Mesenchymal stem cell (in vitro differentiated cells and primary cell): ENCODE measurements around the gene CILP.
A peak's percentile ranks its signal among the peaks of the same experiment; 100 is the strongest.

ENCODE experiments used
- DNase-seq: peaks from one replicate; pipeline ENCODE4 v3.0.0-alpha.2; 2013
- H2AFZ ChIP-seq: one replicate; pipeline ENCODE4 v1.6.1; 2013; ENCODE audit warnings: low read depth, mild to moderate bottlenecking, control low read depth, inconsistent platforms, low read length, moderate library complexity
- H2AK5ac ChIP-seq: 2 replicates; pipeline ENCODE4 v1.6.1; 2013; ENCODE audit warnings: low read length, moderate library complexity, mild to moderate bottlenecking, inconsistent platforms; ENCODE audit not compliant: severe bottlenecking
- H2BK120ac ChIP-seq: one replicate; pipeline ENCODE4 v1.6.1; 2013; ENCODE audit warnings: low read depth, mild to moderate bottlenecking, inconsistent platforms, low read length, moderate library complexity
- H2BK12ac ChIP-seq, 2 experiments: one replicate each; pipeline ENCODE4 v1.6.1; 2013; ENCODE audit warnings: inconsistent platforms in 2 of 2, low read length in 2 of 2, mild to moderate bottlenecking in 2 of 2, moderate library complexity in 2 of 2, control low read depth in 1 of 2
- H2BK15ac ChIP-seq: one replicate; pipeline ENCODE4 v1.6.1; 2013; ENCODE audit warnings: mild to moderate bottlenecking, low read depth, inconsistent platforms; ENCODE audit not compliant: poor library complexity, severe bottlenecking
- H2BK5ac ChIP-seq: 2 replicates; pipeline ENCODE4 v1.6.1; 2013; ENCODE audit warnings: low read depth, mild to moderate bottlenecking, low read length, control low read depth, inconsistent platforms; ENCODE audit not compliant: poor library complexity, severe bottlenecking
- H3K14ac ChIP-seq, 2 experiments: one replicate each; pipeline ENCODE4 v1.6.1; 2013; ENCODE audit warnings: inconsistent platforms in 2 of 2, low read length in 2 of 2, control low read depth in 1 of 2, mild to moderate bottlenecking in 1 of 2, moderate library complexity in 1 of 2
- H3K18ac ChIP-seq, 2 experiments: one replicate each; pipeline ENCODE4 v1.6.1; 2013; ENCODE audit warnings: inconsistent platforms in 2 of 2, low read length in 2 of 2, control low read depth in 1 of 2, low read depth in 1 of 2, mild to moderate bottlenecking in 1 of 2
- H3K23ac ChIP-seq, 2 experiments: one replicate each; pipeline ENCODE4 v1.6.1; 2013; ENCODE audit warnings: inconsistent platforms in 2 of 2, low read length in 2 of 2, mild to moderate bottlenecking in 2 of 2, moderate library complexity in 2 of 2, control low read depth in 1 of 2
- H3K27ac ChIP-seq: 2 replicates; pipeline ENCODE4 v1.5.1; 2013; ENCODE audit warnings: mild to moderate bottlenecking, moderate library complexity, low read length, control low read depth, inconsistent platforms; ENCODE audit not compliant: poor library complexity, severe bottlenecking
- H3K27me3 ChIP-seq, 2 experiments: 2 replicates each; pipeline versions ENCODE4 v1.6.1 to v1.7.0; 2013; ENCODE audit warnings: low read length in 2 of 2, mild to moderate bottlenecking in 2 of 2, moderate library complexity in 2 of 2, control low read depth in 1 of 2, inconsistent platforms in 1 of 2; ENCODE audit not compliant: control insufficient read depth in 1 of 2, insufficient read depth in 1 of 2
- H3K36me3 ChIP-seq, 2 experiments: 2 replicates each; pipeline versions ENCODE4 v1.6.1 to v1.7.0; 2013; ENCODE audit warnings: low read length in 2 of 2, control low read depth in 1 of 2, inconsistent platforms in 1 of 2, low read depth in 1 of 2, mild to moderate bottlenecking in 1 of 2; ENCODE audit not compliant: insufficient read depth in 2 of 2, control insufficient read depth in 1 of 2
- H3K4ac ChIP-seq, 2 experiments: one replicate each; pipeline ENCODE4 v1.6.1; 2013; ENCODE audit warnings: inconsistent platforms in 2 of 2, low read length in 2 of 2, mild to moderate bottlenecking in 2 of 2, moderate library complexity in 2 of 2, control low read depth in 1 of 2, low read depth in 1 of 2
- H3K4me1 ChIP-seq: 2 replicates; pipeline ENCODE4 v1.6.1; 2013; ENCODE audit warnings: low read depth, low read length, control low read depth; ENCODE audit not compliant: control insufficient read depth, insufficient read depth
- H3K4me2 ChIP-seq: 2 replicates; pipeline ENCODE4 v1.6.1; 2013; ENCODE audit warnings: low read length, mild to moderate bottlenecking, inconsistent platforms; ENCODE audit not compliant: poor library complexity, severe bottlenecking
- H3K4me3 ChIP-seq, 2 experiments: 2 replicates each; pipeline versions ENCODE4 v1.5.1 to v1.7.0; 2013; ENCODE audit warnings: low read length in 2 of 2, mild to moderate bottlenecking in 2 of 2, control low read depth in 1 of 2, low read depth in 1 of 2; ENCODE audit not compliant: insufficient read depth in 1 of 2
- H3K79me1 ChIP-seq: replicated peaks from 2 replicates; pipeline ENCODE4 v1.6.1; 2013; ENCODE audit warnings: mild to moderate bottlenecking, control low read depth, low read length, inconsistent platforms; ENCODE audit not compliant: poor library complexity, severe bottlenecking
- H3K9ac ChIP-seq: 2 replicates; pipeline ENCODE4 v1.7.0; 2013; ENCODE audit warnings: mild to moderate bottlenecking, low read length, moderate library complexity
- H3K9me3 ChIP-seq: 2 replicates; pipeline ENCODE4 v1.7.0; 2013; ENCODE audit warnings: mild to moderate bottlenecking, low read length; ENCODE audit not compliant: control insufficient read depth
- H4K8ac ChIP-seq: one replicate; pipeline ENCODE4 v1.6.1; 2013; ENCODE audit warnings: inconsistent platforms, mild to moderate bottlenecking, low read length, moderate library complexity
- H4K91ac ChIP-seq: one replicate; pipeline ENCODE4 v1.6.1; 2013; ENCODE audit warnings: mild to moderate bottlenecking, low read length, inconsistent platforms
- WGBS: methylation state at CpG from one replicate; pipeline ENCODE4 v1.1.7; 2013; ENCODE audit warnings: mixed read lengths; 5-methylcytosine and 5-hydroxymethylcytosine counted together

CILP gene

DNA sequence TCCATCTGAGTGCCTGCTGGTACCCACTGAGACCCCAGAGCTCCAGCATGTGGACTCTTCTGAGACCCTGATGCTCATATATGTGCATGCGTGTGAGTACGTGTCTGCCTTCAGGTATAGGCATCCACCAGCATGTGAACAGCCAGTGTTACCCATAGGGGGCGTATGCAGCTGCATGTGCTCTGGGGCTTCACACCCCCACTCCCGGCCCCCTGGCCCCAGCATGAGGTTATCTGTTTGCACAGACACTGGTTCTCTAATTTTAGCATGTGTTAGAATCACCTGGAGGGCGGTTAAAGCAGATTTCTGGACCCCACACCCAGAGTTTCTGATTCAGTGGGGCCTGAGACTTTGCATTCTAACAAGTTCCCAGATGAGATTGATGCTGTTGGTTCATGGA is 824 bp upstream of the CILP start:
- Histone ChIP-seq H3K14ac (no peak overlapping the region), H3K4me2 (no peak overlapping the region), H3K4me1 (peaks cover 26% of the 10 kb centered on the region), H2BK15ac (no peak overlapping the region), H2BK120ac (no peak overlapping the region), H3K23ac (no peak overlapping the region), H4K91ac (no peak overlapping the region), H2BK5ac (no peak overlapping the region), H3K18ac (no peak overlapping the region), H3K79me1 (no peaks in the 10 kb centered on the region), H3K27me3 (no peaks in the 10 kb centered on the region), H3K9me3 (no peaks in the 10 kb centered on the region), H3K27ac (no peak overlapping the region), H4K8ac (no peak overlapping the region), H3K4ac (no peak overlapping the region), H2BK12ac (no peak overlapping the region), H2AK5ac (peak overlapping the region; percentile 84), H3K36me3 (no peaks in the 10 kb centered on the region), H2AFZ (no peak overlapping the region), H3K9ac (peak overlapping the region; percentile 7), H3K4me3 (peak overlapping the region in 1 of 2 experiments; percentile 48)
- WGBS: 82% methylated on average over 5 of the region's 5 CpGs
- DNase-seq: no peak

DNA sequence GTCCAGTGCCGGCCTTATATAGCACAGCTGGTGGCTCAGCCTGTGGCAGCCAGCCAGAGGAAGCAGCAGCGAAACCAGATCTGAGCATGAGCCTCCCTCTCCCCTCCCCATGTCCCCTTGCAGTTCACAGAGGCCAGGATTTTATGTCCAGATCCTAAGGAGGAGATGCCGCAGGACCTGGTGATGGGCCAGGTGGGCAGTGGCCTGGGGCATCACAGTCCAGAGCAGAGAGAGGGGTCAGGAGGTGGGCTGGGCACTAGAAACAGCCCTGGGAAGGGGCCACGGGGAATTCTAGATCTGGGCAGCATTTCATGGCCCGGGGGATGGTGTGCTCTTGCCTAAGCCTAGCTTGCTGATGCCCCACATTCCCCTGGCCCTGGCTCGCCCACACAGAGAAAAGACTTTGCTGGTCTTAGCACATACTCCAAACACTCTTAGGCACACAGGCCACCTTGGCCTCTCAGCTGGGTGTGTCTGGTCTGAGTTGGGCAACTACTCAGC is 259 bp upstream of the CILP start:
- 67% methylated on average over 6 of the region's 6 CpGs for WGBS
- peak overlapping the region; percentile 47 for H3K9ac ChIP-seq
- no peak overlapping the region for H2BK15ac ChIP-seq
- H2AFZ ChIP-seq: no peak overlapping the region
- no peak overlapping the region for H3K23ac ChIP-seq
- H3K4me1 ChIP-seq: peaks cover 26% of the 10 kb centered on the region
- no peak overlapping the region for H4K91ac ChIP-seq
- H2AK5ac ChIP-seq: peak overlapping the region; percentile 84
- H3K14ac ChIP-seq: no peak overlapping the region
- H2BK5ac ChIP-seq: no peak overlapping the region
- H3K4me3 ChIP-seq: peak overlapping the region in 1 of 2 experiments; percentile 48
- H2BK12ac ChIP-seq: no peak overlapping the region
- peak; percentile 33 for DNase-seq
- no peaks in the 10 kb centered on the region for H3K27me3 ChIP-seq
- no peaks in the 10 kb centered on the region for H3K9me3 ChIP-seq
- H3K36me3 ChIP-seq: no peaks in the 10 kb centered on the region
- no peak overlapping the region for H3K18ac ChIP-seq
- H3K27ac ChIP-seq: peak overlapping the region; percentile 30
- H2BK120ac ChIP-seq: no peak overlapping the region
- no peaks in the 10 kb centered on the region for H3K79me1 ChIP-seq
- peak overlapping the region; percentile 31 for H4K8ac ChIP-seq
- H3K4me2 ChIP-seq: peak overlapping the region; percentile 4
- H3K4ac ChIP-seq: no peak overlapping the region

DNA sequence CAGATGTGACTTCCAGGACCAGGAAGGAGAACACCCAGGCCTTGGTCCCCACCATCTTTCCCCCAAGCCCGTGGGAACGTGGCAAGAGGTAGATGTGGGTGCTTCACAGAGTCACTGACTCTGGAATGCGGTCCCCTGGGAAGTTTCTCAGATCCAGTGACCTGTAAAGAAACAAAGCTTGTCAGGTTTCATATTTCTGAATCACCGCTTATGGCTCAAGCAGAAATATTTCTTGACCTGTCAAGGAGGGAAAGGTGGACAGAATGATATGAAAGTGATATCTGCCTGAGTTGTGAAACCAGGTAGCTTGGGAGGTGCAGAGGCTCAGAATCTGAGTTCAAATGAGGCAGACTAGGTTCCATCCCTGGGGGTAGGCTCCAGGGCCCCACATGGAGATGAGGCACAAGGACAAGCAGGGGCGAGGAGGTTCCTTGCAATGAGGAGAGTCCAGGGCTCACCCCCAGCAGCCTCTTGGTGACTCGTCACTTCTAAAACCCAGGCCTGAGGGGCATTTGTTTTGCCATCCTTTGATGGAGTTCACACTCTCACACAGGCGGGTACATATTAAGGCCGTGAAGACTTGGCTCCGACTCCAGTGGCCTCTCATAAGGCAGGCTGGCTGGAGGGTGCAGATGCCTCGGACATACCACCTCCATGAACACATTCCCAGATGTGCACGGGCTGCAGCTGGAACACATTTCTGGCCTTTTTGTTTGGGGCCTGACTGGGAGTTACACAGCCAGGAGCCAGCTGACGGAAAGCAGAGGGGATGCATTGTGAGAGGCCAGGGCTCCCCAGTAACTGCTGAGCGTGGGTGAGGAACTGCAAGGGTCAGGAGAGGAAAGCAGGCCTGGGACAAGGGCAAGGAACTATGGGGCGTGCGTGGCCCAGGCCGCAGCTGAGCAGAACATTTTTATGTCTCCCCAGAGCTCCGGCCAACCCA is 1.3 kb downstream of the CILP start:
- no peak overlapping the region for H3K14ac ChIP-seq
- no peaks in the 10 kb centered on the region for H3K9me3 ChIP-seq
- H3K4me2 ChIP-seq: no peak overlapping the region
- H3K27ac ChIP-seq: no peak overlapping the region
- no peak overlapping the region for H2AFZ ChIP-seq
- H3K4me1 ChIP-seq: peaks cover 26% of the 10 kb centered on the region
- no peak overlapping the region for H4K8ac ChIP-seq
- 73% methylated on average over 16 of the region's 17 CpGs for WGBS
- peak overlapping the region in 1 of 2 experiments; percentile 3 for H3K4me3 ChIP-seq
- H4K91ac ChIP-seq: no peak overlapping the region
- no peak overlapping the region for H2BK12ac ChIP-seq
- no peaks in the 10 kb centered on the region for H3K79me1 ChIP-seq
- no peak overlapping the region for H2BK15ac ChIP-seq
- H2BK120ac ChIP-seq: no peak overlapping the region
- H3K36me3 ChIP-seq: no peaks in the 10 kb centered on the region
- no peaks in the 10 kb centered on the region for H3K27me3 ChIP-seq
- DNase-seq: no peak
- H3K23ac ChIP-seq: no peak overlapping the region
- H3K4ac ChIP-seq: no peak overlapping the region
- H2AK5ac ChIP-seq: peak overlapping the region; percentile 42
- no peak overlapping the region for H2BK5ac ChIP-seq
- peak overlapping the region; percentile 47 for H3K9ac ChIP-seq
- no peak overlapping the region for H3K18ac ChIP-seq

DNA sequence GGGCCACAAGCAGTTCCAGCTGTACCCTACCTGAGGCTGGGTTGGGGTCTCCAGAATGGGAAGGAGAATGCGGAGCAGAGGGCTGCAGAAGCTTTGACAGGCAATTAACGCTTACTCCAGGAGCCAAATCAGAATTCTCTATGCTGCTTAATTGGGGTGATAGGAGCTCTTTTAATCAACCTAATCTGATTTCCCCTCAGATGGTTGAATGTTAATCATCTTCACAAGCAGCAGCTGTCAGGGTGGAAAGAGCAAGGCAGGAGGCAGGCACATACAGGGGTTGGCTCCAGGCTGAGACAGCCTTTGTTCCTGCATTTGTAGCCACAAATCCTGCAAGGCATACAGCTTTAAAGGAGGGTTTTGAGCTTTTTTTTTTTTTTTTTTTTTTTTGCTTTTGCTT is 2.6 kb downstream of the CILP start:
- no peaks in the 10 kb centered on the region for H3K36me3 ChIP-seq

More for the DNA sequence above, 2.6 kb downstream of the CILP start:
- WGBS: 80% methylated on average over 1 of the region's 2 CpGs
- Histone ChIP-seq H4K8ac (no peak overlapping the region), H3K18ac (no peak overlapping the region), H3K9ac (no peak overlapping the region), H3K14ac (no peak overlapping the region), H2BK12ac (no peak overlapping the region), H3K4me1 (peaks cover 26% of the 10 kb centered on the region), H2BK120ac (no peak overlapping the region), H3K9me3 (no peaks in the 10 kb centered on the region), H3K27ac (no peak overlapping the region), H4K91ac (no peak overlapping the region), H3K27me3 (peaks cover 0 to 7% of the 10 kb centered on the region in 2 experiments), H3K4me3 (no peak overlapping the region), H3K4me2 (no peak overlapping the region), H3K4ac (no peak overlapping the region), H2BK5ac (no peak overlapping the region), H2AK5ac (no peak overlapping the region), H2BK15ac (no peak overlapping the region), H2AFZ (no peak overlapping the region), H3K23ac (no peak overlapping the region), H3K79me1 (no peaks in the 10 kb centered on the region)
- no peak for DNase-seq
